PC-9 (cell line): ENCODE data around the gene OR7E24. TPM values are rescaled to one million over a fixed set of nuclear protein-coding genes. Genes with fewer than 3 reads are reported as not detected.

ENCODE experiments used
- Bru-seq: library from RNA; stranded (reverse); fragments of 400-500 nt; gene quantifications from one replicate; lab custom pipeline; 2021; lab: Mats Ljungman, UMichigan
- BruChase-seq, 2 experiments: library from RNA; stranded (reverse); fragments of 400-500 nt; gene quantifications; one replicate each; lab custom pipeline; 2021; lab: Mats Ljungman, UMichigan
- BruUV-seq: library from RNA; stranded (reverse); fragments of 400-500 nt; replicated peaks from 2 replicates; lab custom pipeline; 2021; lab: Mats Ljungman, UMichigan
- CTCF ChIA-PET: fragments of 300-600 bp; sonication (Branson Sonifier 250); formaldehyde crosslinking; loops from one replicate; lab custom pipeline; 2022; ENCODE audit warnings: antibody characterized with exemption; lab: Charles Lee
- POLR2A ChIA-PET: fragments of 300-600 bp; sonication (Branson Sonifier 250); formaldehyde crosslinking; loops from one replicate; lab custom pipeline; 2022; ENCODE audit warnings: antibody characterized with exemption; ENCODE audit not compliant: unreplicated experiment; lab: Charles Lee
- DNase-seq, 2 experiments: peaks; one replicate each; pipeline versions ENCODE4 v3.0.0 to v3.0.0-alpha.2; 2015 to 2022; ENCODE audit warnings: mixed read lengths in 1 of 2
- H2AFZ ChIP-seq: fragments of 200-600 bp; sonication (generic); 2 replicates; pipeline ENCODE4 v1.8.1; 2017; ENCODE audit warnings: antibody characterized with exemption
- H3F3A ChIP-seq: fragments of 200-600 bp; sonication (generic); 2 replicates; pipeline ENCODE4 v1.8.1; 2017; ENCODE audit warnings: antibody characterized with exemption, mild to moderate bottlenecking, low read depth; ENCODE audit not compliant: insufficient read depth
- H3K27ac ChIP-seq: fragments of 200-600 bp; sonication (generic); 2 replicates; pipeline ENCODE4 v1.6.1; 2016; ENCODE audit warnings: mixed run types
- H3K27me3 ChIP-seq: fragments of 200-600 bp; sonication (generic); 2 replicates; pipeline ENCODE4 v1.6.1; 2016; ENCODE audit warnings: low read depth, mixed run types; ENCODE audit not compliant: insufficient read depth
- H3K36me3 ChIP-seq: fragments of 200-600 bp; sonication (generic); 2 replicates; pipeline ENCODE4 v1.6.1; 2016; ENCODE audit warnings: low read depth, mixed run types
- H3K4me1 ChIP-seq: fragments of 200-600 bp; sonication (generic); replicated peaks from 2 replicates; pipeline ENCODE4 v1.6.1; 2016; ENCODE audit warnings: mixed run types; ENCODE audit not compliant: insufficient read depth
- H3K4me2 ChIP-seq: fragments of 200-600 bp; sonication (generic); 2 replicates; pipeline ENCODE4 v1.6.1; 2017; ENCODE audit warnings: mixed run types
- H3K4me3 ChIP-seq: fragments of 200-600 bp; sonication (generic); 2 replicates; pipeline ENCODE4 v1.6.1; 2016; ENCODE audit warnings: mixed run types
- H3K79me2 ChIP-seq: fragments of 200-600 bp; sonication (generic); 2 replicates; pipeline ENCODE4 v1.6.1; 2017; ENCODE audit warnings: low read depth, mixed run types
- H3K9me2 ChIP-seq: fragments of 200-600 bp; sonication (generic); 2 replicates; pipeline ENCODE4 v1.8.1; 2017; ENCODE audit warnings: mild to moderate bottlenecking; ENCODE audit not compliant: insufficient read depth
- H3K9me3 ChIP-seq: fragments of 200-600 bp; sonication (generic); 2 replicates; pipeline ENCODE4 v1.8.1; 2016; ENCODE audit warnings: low read depth; ENCODE audit not compliant: insufficient read depth
- H4K20me1 ChIP-seq: fragments of 200-600 bp; sonication (generic); 2 replicates; pipeline ENCODE4 v1.8.1; 2017; ENCODE audit not compliant: insufficient read depth
- EZH2 ChIP-seq: fragments of 200-600 bp; sonication (generic); IDR thresholded peaks from 2 replicates; pipeline ENCODE4 v1.8.0; 2017; ENCODE audit warnings: antibody characterized with exemption, low read depth
- intact Hi-C: fragments of 100-400 bp; cut with micrococcal nuclease; formaldehyde crosslinking; loops from one replicate; pipeline ENCODE4 v1.10.0; 2022; ENCODE audit not compliant: unreplicated experiment
- long read RNA-seq: library from polyadenylated mRNA; stranded (forward); transcript quantifications from one replicate; pipeline ENCODE4 v2.0.0, GENCODE V29; 2022
- total RNA-seq: library from RNA; stranded (reverse); gene quantifications from 2 replicates; pipeline ENCODE4 v1.2.3, GENCODE V29; 2021
- TF ChIP-seq, protein P1 (sequence below): fragments of 200-600 bp; sonication (generic); conservative IDR thresholded peaks from 2 replicates; pipeline ENCODE4 v1.6.1; 2017; ENCODE audit warnings: mixed run types, antibody characterized with exemption, mild to moderate bottlenecking, moderate library complexity

OR7E24 gene
- total RNA-seq, result not detected in 2 replicates
- Bru-seq, nascent RNA, result not detected
- BruChase-seq, experiment 1, labeled RNA remaining after a 2-hour chase, result not detected
- BruChase-seq, experiment 2, labeled RNA remaining after a 6-hour chase, result not detected
- long read RNA-seq, result 0 reads

DNA sequence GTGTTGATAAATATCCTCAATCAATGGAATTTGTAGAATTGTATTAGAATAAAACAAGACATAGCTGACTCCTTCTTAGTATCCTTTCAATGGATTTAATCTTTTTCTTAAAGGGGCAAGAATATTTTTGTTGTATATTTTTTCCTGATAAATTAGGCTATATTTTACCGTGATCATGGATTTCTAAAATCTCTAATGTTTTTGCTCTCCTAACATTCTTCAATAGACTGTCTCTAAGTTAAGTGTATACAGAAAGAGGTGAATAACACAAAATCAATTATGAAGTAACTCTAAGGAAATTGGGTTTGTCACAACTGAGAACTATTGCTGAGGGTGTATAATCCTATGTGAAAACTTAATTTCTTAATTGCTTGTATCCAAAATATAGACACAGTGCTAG is at the start of gene OR7E24:
Gene OR7E24 (plus strand): TSS at position 301 of the 400 bp plus-strand sequence. CDS start 114 bp downstream, outside the sequence.
- no peaks in the 10 kb centered on the region for H3K9me2 ChIP-seq
- POLR2A ChIA-PET, result no interaction called here
- H3F3A ChIP-seq, result no peaks in the 10 kb centered on the region
- no peak within 1 kb of the TSS for H3K4me3 ChIP-seq
- no peak within 1 kb of the TSS for H2AFZ ChIP-seq
- intact Hi-C loops, result no loop called here
- no peaks in the 10 kb centered on the region for H3K79me2 ChIP-seq
- H3K9me3 ChIP-seq, result no peaks in the 10 kb centered on the region
- BruUV-seq, result no TSS peak
- peaks cover 31% of the 10 kb centered on the region; the same call in 1 of the 2 replicates for H3K27me3 ChIP-seq
- H4K20me1 ChIP-seq, result no peaks in the 10 kb centered on the region
- H3K36me3 ChIP-seq, result no peaks in the 10 kb centered on the region
- no peak within 1 kb of the TSS for H3K27ac ChIP-seq
- H3K4me2 ChIP-seq, result no peak within 1 kb of the TSS
- no peak for DNase-seq
- CTCF ChIA-PET, result no interaction called here
- TF ChIP-seq, protein P1, sequence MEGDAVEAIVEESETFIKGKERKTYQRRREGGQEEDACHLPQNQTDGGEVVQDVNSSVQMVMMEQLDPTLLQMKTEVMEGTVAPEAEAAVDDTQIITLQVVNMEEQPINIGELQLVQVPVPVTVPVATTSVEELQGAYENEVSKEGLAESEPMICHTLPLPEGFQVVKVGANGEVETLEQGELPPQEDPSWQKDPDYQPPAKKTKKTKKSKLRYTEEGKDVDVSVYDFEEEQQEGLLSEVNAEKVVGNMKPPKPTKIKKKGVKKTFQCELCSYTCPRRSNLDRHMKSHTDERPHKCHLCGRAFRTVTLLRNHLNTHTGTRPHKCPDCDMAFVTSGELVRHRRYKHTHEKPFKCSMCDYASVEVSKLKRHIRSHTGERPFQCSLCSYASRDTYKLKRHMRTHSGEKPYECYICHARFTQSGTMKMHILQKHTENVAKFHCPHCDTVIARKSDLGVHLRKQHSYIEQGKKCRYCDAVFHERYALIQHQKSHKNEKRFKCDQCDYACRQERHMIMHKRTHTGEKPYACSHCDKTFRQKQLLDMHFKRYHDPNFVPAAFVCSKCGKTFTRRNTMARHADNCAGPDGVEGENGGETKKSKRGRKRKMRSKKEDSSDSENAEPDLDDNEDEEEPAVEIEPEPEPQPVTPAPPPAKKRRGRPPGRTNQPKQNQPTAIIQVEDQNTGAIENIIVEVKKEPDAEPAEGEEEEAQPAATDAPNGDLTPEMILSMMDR, result no peak
- no peak for TF ChIP-seq EZH2
- no peaks in the 10 kb centered on the region for H3K4me1 ChIP-seq

DNA sequence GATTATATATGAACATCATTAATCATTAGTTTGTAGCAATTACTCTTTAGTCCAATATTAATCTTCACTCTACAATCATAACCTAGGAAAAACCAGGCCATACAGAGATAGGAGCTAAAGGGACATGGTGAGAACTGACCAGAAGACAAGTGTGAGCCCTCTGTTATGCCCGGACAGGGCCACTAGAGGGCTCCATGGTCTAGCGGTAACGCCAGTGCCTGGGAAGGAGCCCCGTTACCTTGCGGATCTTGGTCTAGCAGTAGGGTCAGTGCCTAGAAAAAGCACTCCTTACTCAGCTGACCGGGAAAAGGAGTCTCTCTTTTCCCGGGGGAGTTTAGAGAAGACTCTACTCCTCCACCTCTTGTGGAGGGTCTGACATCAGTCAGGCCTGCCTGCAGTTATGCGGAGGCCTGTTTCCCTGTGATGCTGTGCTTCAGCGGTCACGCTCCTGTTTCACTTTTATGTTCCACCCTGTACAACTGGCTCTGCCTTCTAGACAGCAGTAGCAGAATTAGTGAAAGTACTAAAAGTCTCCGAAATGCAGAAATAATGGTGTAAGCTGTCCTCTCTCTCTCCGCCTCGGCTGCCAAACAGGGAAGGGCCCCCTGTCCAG is 45.1 kb upstream of the OR7E24 start:
- H3K27me3 ChIP-seq, result peaks cover 73% of the 10 kb centered on the region

DNA sequence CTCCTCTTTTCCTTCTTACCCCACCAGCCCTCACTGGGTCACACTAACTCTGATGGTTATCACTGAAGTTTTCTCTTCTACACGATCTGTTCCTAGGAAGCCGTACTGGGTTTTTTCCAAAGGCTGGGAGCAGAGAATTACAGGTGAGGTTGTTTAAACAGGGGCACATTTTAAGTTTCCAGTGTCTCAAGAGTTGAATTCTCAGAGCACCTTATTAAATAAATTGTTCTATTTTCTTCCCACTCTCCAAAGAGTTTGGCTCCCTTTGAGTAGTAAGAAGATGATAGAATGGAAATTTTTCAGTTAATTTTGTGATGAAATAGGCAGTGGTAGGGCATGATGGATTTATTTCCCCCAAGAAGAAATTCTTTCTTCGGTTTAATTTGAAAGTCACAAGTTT is 31.2 kb upstream of the OR7E24 start, which contains the start of gene OR7D4:
Gene OR7D4 (minus strand): TSS at position 101 of the 400 bp plus-strand sequence. CDS start 4,752 bp downstream, outside the sequence.
- ChIA-PET CTCF (no interaction called here), POLR2A (no interaction called here)
- Histone ChIP-seq H3K4me3 (no peak within 1 kb of the TSS), H3K27me3 (peaks cover 34% of the 10 kb centered on the region), H2AFZ (no peak within 1 kb of the TSS), H3K79me2 (no peaks in the 10 kb centered on the region), H3K4me2 (no peak within 1 kb of the TSS), H3K4me1 (no peaks in the 10 kb centered on the region), H3K27ac (no peak within 1 kb of the TSS), H3K36me3 (no peaks in the 10 kb centered on the region), H3K9me3 (no peaks in the 10 kb centered on the region; the same call in 1 of the 2 replicates), H3F3A (no peaks in the 10 kb centered on the region), H3K9me2 (no peaks in the 10 kb centered on the region), H4K20me1 (no peaks in the 10 kb centered on the region)
- DNase-seq, result no peak
- TF ChIP-seq, protein P1, result no peak
- no peak for TF ChIP-seq EZH2
- intact Hi-C loops, result no loop called here
- no TSS peak for BruUV-seq

More for the DNA sequence above, 45.1 kb upstream of the OR7E24 start:
- peak in 1 of 2 experiments; percentile 64 for DNase-seq
- no peaks in the 10 kb centered on the region for H3K36me3 ChIP-seq
- no TSS peak for BruUV-seq
- ChIA-PET CTCF (interaction anchor here (0.6 to 1.2 kb wide), 2 partner anchors 352 to 560 kb away, joined by 3 read pairs; no protein-coding TSS in a partner anchor), POLR2A (no interaction called here)
- H2AFZ ChIP-seq, result no peak overlapping the region
- no peaks in the 10 kb centered on the region for H3K79me2 ChIP-seq
- no peaks in the 10 kb centered on the region for H4K20me1 ChIP-seq
- no peak overlapping the region for H3K4me2 ChIP-seq
- H3K4me1 ChIP-seq, result no peaks in the 10 kb centered on the region
- no peaks in the 10 kb centered on the region for H3K9me2 ChIP-seq
- H3K9me3 ChIP-seq, result no peaks in the 10 kb centered on the region
- TF ChIP-seq EZH2, result no peak
- TF ChIP-seq, protein P1, result peak; percentile 94
- no peak overlapping the region for H3K27ac ChIP-seq
- intact Hi-C loops, result loop anchor here (5.0 kb wide), 1 partner anchor 587 kb away; no protein-coding TSS in a partner anchor
- no peak overlapping the region for H3K4me3 ChIP-seq
- no peaks in the 10 kb centered on the region for H3F3A ChIP-seq
